Endothelial cell of umbilical vein (primary cell): ENCODE measurements around the gene COX7B2.

Experiments used
- EZH2 ChIP-seq: IDR thresholded peaks from 2 replicates; pipeline ENCODE4 v1.6.1; 2012; ENCODE audit warnings: borderline replicate concordance, low read depth, mild to moderate bottlenecking, moderate library complexity, low read length, inconsistent platforms; ENCODE audit not compliant: severe bottlenecking
- FOS ChIP-seq: IDR thresholded peaks from 2 replicates; pipeline ENCODE4 v1.6.1; 2011; ENCODE audit warnings: mild to moderate bottlenecking, low read length, moderate library complexity, borderline replicate concordance; ENCODE audit not compliant: insufficient read depth
- GATA2 ChIP-seq: IDR thresholded peaks from 2 replicates; pipeline ENCODE4 v1.7.0; 2011; ENCODE audit warnings: low read depth, mild to moderate bottlenecking, moderate library complexity, mixed read lengths, low read length; ENCODE audit not compliant: insufficient read length, insufficient read depth
- JUN ChIP-seq: IDR thresholded peaks from 2 replicates; pipeline ENCODE4 v1.6.1; 2011; ENCODE audit warnings: borderline replicate concordance, low read depth; ENCODE audit not compliant: insufficient read length, insufficient read depth
- MYC ChIP-seq: IDR thresholded peaks from one replicate; pipeline ENCODE4 v1.6.1; 2011; ENCODE audit warnings: mild to moderate bottlenecking, low read depth, low read length
- POLR2A ChIP-seq: IDR thresholded peaks from 2 replicates; pipeline ENCODE4 v1.6.1; 2012; ENCODE audit warnings: low read depth, mild to moderate bottlenecking, control low read depth, low read length
- POLR2AphosphoS5 ChIP-seq: IDR thresholded peaks from 2 replicates; pipeline ENCODE4 v1.6.1; 2012; ENCODE audit warnings: low read depth, mild to moderate bottlenecking, control low read depth, low read length, moderate library complexity; ENCODE audit not compliant: insufficient read depth
- TF ChIP-seq, protein P1 (sequence below), 2 donors: IDR thresholded peaks; 1 replicate in 1 of 2; 2 replicates in 1 of 2; pipeline ENCODE4 v1.5.1; 2011; ENCODE audit warnings: low read length in 2 of 2, mild to moderate bottlenecking in 2 of 2, moderate library complexity in 2 of 2, control low read depth in 1 of 2, inconsistent platforms in 1 of 2, low read depth in 1 of 2; ENCODE audit not compliant: insufficient read depth in 1 of 2; ENCODE audit errors: extremely low read depth in 1 of 2
- TF ChIP-seq, protein P2 (sequence below): IDR thresholded peaks from 2 replicates; pipeline ENCODE4 v1.6.1; 2011; ENCODE audit not compliant: insufficient read depth, insufficient read length

DNA sequence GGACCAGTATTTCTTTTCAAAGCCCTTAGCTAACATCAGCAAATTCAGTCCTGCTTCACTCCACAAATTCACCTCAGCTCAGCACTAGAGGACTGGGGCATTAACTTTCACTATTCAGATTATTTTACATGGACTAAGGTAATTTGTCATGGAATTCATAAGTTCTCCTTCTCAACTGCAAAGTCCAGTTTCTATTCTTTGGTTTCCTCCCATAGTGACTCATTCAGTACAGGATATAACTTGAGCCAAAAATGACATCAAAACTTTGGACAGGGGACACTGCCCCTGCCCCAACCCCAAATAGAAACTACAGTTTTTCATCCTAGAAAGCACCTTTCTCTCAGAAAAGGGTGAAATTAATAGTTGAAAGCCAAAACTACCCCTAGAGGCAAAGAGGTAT is 52.7 kb downstream of the COX7B2 start:
- TF ChIP-seq, protein P1, sequence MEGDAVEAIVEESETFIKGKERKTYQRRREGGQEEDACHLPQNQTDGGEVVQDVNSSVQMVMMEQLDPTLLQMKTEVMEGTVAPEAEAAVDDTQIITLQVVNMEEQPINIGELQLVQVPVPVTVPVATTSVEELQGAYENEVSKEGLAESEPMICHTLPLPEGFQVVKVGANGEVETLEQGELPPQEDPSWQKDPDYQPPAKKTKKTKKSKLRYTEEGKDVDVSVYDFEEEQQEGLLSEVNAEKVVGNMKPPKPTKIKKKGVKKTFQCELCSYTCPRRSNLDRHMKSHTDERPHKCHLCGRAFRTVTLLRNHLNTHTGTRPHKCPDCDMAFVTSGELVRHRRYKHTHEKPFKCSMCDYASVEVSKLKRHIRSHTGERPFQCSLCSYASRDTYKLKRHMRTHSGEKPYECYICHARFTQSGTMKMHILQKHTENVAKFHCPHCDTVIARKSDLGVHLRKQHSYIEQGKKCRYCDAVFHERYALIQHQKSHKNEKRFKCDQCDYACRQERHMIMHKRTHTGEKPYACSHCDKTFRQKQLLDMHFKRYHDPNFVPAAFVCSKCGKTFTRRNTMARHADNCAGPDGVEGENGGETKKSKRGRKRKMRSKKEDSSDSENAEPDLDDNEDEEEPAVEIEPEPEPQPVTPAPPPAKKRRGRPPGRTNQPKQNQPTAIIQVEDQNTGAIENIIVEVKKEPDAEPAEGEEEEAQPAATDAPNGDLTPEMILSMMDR (IDR thresholded peaks at IDR 0.05; ENCODE audit: extremely low read depth in 1 of 2, insufficient read depth in 1 of 2, low read depth in 1 of 2, low read length in 2 of 2), result no peak
- TF ChIP-seq POLR2AphosphoS5 (no peak), POLR2A (no peak), GATA2 (no peak), EZH2 (no peak), MYC (no peak), JUN (no peak), FOS (no peak)
- TF ChIP-seq, protein P2, sequence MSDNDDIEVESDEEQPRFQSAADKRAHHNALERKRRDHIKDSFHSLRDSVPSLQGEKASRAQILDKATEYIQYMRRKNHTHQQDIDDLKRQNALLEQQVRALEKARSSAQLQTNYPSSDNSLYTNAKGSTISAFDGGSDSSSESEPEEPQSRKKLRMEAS, result no peak
